Calu3 (cell line): ENCODE data around the gene UBE2M. TPM values are rescaled to one million over a fixed set of nuclear protein-coding genes. Genes with fewer than 3 reads are reported as not detected.

Experiments used
- BruUV-seq: library from RNA; stranded (reverse); fragments of 400-500 nt; replicated peaks from 2 replicates; lab custom pipeline; 2021; lab: Mats Ljungman, UMichigan
- CTCF ChIA-PET: fragments of 300-600 bp; sonication (Branson Sonifier 250); formaldehyde crosslinking; loops from one replicate; lab custom pipeline; 2022; ENCODE audit warnings: antibody characterized with exemption; lab: Charles Lee
- DNase-seq: peaks from one replicate; pipeline ENCODE4 v3.0.0; 2022
- H3K27ac Mint-ChIP-seq: one replicate; pipeline ENCODE4 v1.8.0; 2022; ENCODE audit warnings: mixed read lengths; ENCODE audit not compliant: unreplicated experiment
- H3K27me3 Mint-ChIP-seq: one replicate; pipeline ENCODE4 v1.8.0; 2022; ENCODE audit warnings: mixed read lengths; ENCODE audit not compliant: unreplicated experiment
- H3K36me3 Mint-ChIP-seq: one replicate; pipeline ENCODE4 v1.8.0; 2022; ENCODE audit warnings: mild to moderate bottlenecking, moderate library complexity, mixed read lengths; ENCODE audit not compliant: insufficient read depth, unreplicated experiment
- H3K4me1 Mint-ChIP-seq: one replicate; pipeline ENCODE4 v1.8.0; 2022; ENCODE audit warnings: mild to moderate bottlenecking, low read depth, mixed read lengths; ENCODE audit not compliant: unreplicated experiment
- H3K4me3 Mint-ChIP-seq: one replicate; pipeline ENCODE4 v1.8.0; 2022; ENCODE audit warnings: mild to moderate bottlenecking, low read depth, moderate library complexity, mixed read lengths; ENCODE audit not compliant: unreplicated experiment
- H3K9me3 Mint-ChIP-seq: one replicate; pipeline ENCODE4 v1.8.0; 2022; ENCODE audit warnings: low read depth, mixed read lengths; ENCODE audit not compliant: unreplicated experiment
- CTCF ChIP-seq: fragments of 200-600 bp; IDR thresholded peaks from one replicate; pipeline ENCODE4 v1.8.0; 2022; ENCODE audit warnings: antibody characterized with exemption; ENCODE audit not compliant: unreplicated experiment
- intact Hi-C: fragments of 100-400 bp; cut with micrococcal nuclease; formaldehyde crosslinking; loops from one replicate; pipeline ENCODE4 v1.10.0; 2022; ENCODE audit not compliant: unreplicated experiment
- total RNA-seq: library from RNA; stranded (reverse); gene quantifications from 2 replicates; pipeline ENCODE4 v1.2.3, GENCODE V29; 2022

The UBE2M gene
- total RNA-seq, 1 experiment from 2014 or later = 131 TPM

GRCh38 chr19:58560007-58560887, 1.8 kb upstream of the UBE2M start:
- intact Hi-C loops = no loop called here
- DNase-seq = no peak
- BruUV-seq = no TSS peak
- Mint-ChIP-seq H3K27ac (peak overlapping the region; percentile 93), H3K9me3 (no peaks in the 10 kb centered on the region), H3K36me3 (peaks cover 93% of the 10 kb centered on the region), H3K4me3 (peak overlapping the region; percentile 88), H3K27me3 (peaks cover 35% of the 10 kb centered on the region), H3K4me1 (peaks cover 26% of the 10 kb centered on the region)
- CTCF ChIA-PET = interaction anchor here (0.5 to 2.3 kb wide), 3 partner anchors 16 to 40 kb away, joined by 3 to 8 read pairs (median 7); partner anchors contain the start of genes TRIM28 and ZBTB45
- TF ChIP-seq CTCF = no peak

GRCh38 chr19:58559275-58560006, 1.0 kb upstream of the UBE2M start:
- peaks cover 32% of the 10 kb centered on the region for H3K27me3 Mint-ChIP-seq
- peaks cover 26% of the 10 kb centered on the region for H3K4me1 Mint-ChIP-seq
- TF ChIP-seq CTCF = no peak
- intact Hi-C loops = no loop called here
- peak; percentile 92 for DNase-seq
- CTCF ChIA-PET = interaction anchor here (0.6 to 2.3 kb wide), 3 partner anchors 16 to 39 kb away, joined by 3 to 7 read pairs (median 4); partner anchors contain the start of genes TRIM28 and ZBTB45
- peaks cover 97% of the 10 kb centered on the region for H3K36me3 Mint-ChIP-seq
- H3K27ac Mint-ChIP-seq = peak overlapping the region; percentile 93
- peak overlapping the region; percentile 88 for H3K4me3 Mint-ChIP-seq
- no peaks in the 10 kb centered on the region for H3K9me3 Mint-ChIP-seq
- TSS peak; percentile 47 for BruUV-seq

GRCh38 chr19:58558623-58559274, 338 bp upstream of the UBE2M start:
- no TSS peak for BruUV-seq
- CTCF ChIA-PET = interaction anchor here (0.6 to 2.3 kb wide), 3 partner anchors 15 to 39 kb away, joined by 3 to 7 read pairs (median 4); partner anchors contain the start of genes TRIM28 and ZBTB45
- intact Hi-C loops = no loop called here

More at GRCh38 chr19:58558623-58559274, 338 bp upstream of the UBE2M start:
- DNase-seq = peak; percentile 100
- Mint-ChIP-seq H3K27ac (peak overlapping the region; percentile 93), H3K4me3 (peak overlapping the region; percentile 88), H3K9me3 (no peaks in the 10 kb centered on the region), H3K36me3 (peaks cover 97% of the 10 kb centered on the region), H3K4me1 (peaks cover 33% of the 10 kb centered on the region), H3K27me3 (peaks cover 26% of the 10 kb centered on the region)
- TF ChIP-seq CTCF = no peak
